ENCODE measurements around the gene ZNF385A.
"Not testable (repeated sequence)": the region's sequence is repeated elsewhere in the genome, so short reads cannot be mapped to it uniquely, and the experiment has no call there.

Gene ZNF385A

DNA sequence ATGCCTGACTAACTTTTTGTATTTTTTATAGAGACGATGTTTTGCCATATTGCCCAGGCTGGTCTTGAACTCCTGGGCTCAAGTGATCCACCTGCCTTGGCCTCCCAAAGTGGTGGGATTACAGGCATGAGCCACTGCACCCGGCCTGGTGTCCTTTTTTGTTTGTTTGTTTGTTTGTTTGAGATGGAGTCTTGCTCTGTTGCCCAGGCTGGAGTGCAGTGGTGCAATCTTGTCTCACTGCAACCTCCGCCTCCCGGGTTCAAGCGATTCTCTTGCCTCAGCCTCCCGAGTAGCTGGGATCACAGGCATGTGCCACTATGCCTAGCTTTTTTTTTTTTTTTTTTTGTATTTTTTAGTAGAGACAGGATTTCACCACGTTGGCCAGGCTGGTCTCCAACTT, 30.3 kb downstream of the ZNF385A start:
- H3K36me3 Mint-ChIP-seq = peaks cover 22 to 41% of the 10 kb centered on the region in 2 donors
- not testable (repeated sequence) for ATAC-seq (replicated peaks); H3K9me3 Mint-ChIP-seq; H3K4me3 Mint-ChIP-seq; DNase-seq; H3K27ac Mint-ChIP-seq; H3K27me3 Mint-ChIP-seq
- peaks cover 13 to 21% of the 10 kb centered on the region in 2 donors for H3K4me1 Mint-ChIP-seq

DNA sequence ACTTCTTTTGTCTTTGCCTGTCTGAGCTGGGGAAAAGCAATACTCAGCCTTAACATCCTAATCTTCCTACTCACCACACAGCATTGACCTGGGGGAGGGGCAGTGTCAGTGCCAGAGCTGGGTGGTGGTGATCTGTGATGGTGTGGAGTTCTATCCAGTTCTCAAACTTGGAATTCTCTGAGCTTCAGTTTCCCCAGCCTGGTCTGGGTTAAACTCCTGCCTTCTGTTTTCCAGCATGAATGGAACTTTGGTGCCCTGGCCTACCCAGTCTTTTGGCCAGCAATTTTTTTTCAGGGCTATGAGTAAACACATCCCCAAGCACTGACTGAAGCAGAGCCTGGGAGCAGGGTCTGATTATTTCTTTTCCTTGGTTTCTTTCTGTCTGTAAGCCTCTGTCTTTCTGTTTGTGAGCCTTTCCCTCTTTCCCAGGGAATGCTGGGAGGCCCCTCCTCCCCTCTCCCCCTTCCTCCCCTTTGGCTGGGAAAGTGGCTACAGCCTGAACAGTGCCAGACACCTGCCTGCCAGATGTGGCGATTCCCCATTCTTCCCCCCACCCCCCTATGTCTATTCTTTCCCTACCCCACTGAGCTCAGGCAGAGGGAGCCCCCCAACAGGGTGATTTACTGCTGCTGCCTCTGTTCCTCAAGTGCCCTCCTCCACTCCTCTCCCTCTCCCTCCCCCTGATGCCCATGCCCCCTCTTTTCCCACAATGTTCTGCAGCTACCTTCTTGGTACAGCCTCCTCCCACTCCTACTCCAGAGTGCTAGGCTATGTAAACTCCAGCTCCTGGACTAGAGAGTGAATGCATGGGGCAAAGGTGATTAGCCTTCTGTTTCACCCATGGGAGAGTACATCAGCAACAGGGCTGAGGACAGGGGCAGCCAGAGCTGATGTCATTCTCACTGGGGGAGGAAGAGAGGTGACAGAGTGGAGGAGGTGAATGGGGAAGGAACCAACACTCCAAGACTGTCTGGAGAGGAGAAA, 31.4 kb downstream of the ZNF385A start:
- Mint-ChIP-seq H3K36me3 (peaks cover 24 to 45% of the 10 kb centered on the region in 2 donors), H3K27me3 (no peaks in the 10 kb centered on the region), H3K9me3 (no peaks in the 10 kb centered on the region), H3K4me1 (peaks cover 13 to 21% of the 10 kb centered on the region in 2 donors), H3K27ac (no peak overlapping the region), H3K4me3 (no peak overlapping the region)
- DNase-seq = no peak
- no peak for ATAC-seq (replicated peaks)

DNA sequence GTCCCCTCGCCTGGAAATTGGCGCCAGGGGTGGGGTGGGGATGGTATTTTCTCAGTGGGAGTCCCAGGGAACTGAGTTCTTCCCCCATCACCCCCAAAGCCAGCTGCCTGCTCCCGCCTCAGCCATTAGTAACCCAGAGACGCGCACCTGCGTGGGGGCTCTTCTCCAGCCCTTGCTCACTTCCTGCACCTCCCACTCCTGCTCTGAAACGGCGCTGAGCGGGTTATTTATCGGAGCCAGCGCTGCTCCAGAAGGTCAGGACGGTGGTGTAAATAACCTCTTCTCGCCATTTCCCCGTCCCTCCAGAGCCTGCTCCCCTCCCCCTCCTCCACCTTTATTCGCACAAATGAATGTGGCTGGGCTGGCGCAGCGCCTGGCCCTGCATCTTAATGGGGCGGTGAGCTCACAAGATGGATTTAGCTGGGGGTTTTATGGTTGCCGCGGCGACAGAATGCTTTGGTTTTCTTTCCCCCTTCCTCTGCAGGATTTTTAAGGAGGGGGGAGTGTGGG, 32.5 kb downstream of the ZNF385A start:
- ATAC-seq (replicated peaks) = peak; percentile 45 to 67
- peaks cover 34 to 56% of the 10 kb centered on the region in 2 donors for H3K36me3 Mint-ChIP-seq
- no peaks in the 10 kb centered on the region for H3K27me3 Mint-ChIP-seq
- DNase-seq = no peak
- peaks cover 13 to 19% of the 10 kb centered on the region in 2 donors for H3K4me1 Mint-ChIP-seq
- peak overlapping the region; percentile 26 for H3K27ac Mint-ChIP-seq
- H3K4me3 Mint-ChIP-seq = peak overlapping the region; percentile 40 to 56
- H3K9me3 Mint-ChIP-seq = no peaks in the 10 kb centered on the region

DNA sequence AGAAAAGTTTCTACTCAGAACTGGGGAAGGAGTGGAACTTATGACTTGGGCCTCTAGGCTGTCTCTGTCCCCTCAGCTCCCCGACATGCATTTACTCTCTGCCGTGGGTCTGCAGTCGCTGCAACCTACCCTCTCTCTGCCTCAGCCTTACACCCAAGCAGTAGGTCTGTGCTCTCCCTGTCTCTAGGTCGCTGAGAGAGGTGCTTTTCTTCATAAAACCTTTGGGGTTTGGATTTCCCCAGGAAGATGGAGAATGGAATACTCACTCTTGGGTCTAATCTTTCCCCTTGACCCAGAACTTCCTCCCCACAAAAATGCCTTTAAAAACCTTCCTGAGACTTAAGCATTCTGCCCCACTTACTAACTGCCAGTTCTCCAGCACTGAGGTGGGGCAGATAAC, 33.2 kb downstream of the ZNF385A start:
- ATAC-seq (replicated peaks) (no peak), DNase-seq (no peak)
- H3K36me3 Mint-ChIP-seq = peaks cover 39 to 61% of the 10 kb centered on the region in 2 donors
- H3K27me3 Mint-ChIP-seq = no peaks in the 10 kb centered on the region
- H3K9me3 Mint-ChIP-seq = no peaks in the 10 kb centered on the region
- peaks cover 9 to 14% of the 10 kb centered on the region in 2 donors for H3K4me1 Mint-ChIP-seq
- H3K27ac Mint-ChIP-seq = no peak overlapping the region
- no peak overlapping the region for H3K4me3 Mint-ChIP-seq

DNA sequence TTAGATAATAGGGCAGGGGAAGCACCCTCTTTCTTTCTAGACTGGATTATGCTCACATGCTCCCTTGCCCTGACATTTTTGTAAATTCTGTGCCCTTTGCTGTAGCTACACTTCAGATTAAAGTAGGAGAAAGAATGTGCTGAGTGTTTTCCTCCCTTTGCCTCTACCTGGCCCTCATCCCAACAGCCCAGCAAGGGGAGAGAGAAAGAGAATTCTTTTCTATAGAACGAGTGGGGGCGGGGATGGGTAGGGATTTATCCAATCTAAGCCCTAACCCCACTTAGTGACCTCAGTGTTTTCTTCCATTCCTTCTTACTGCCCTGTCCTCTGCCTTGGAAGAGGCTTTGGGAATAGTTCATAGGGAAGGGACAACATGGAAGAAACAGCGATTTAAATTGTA, 33.8 kb downstream of the ZNF385A start:
- Mint-ChIP-seq H3K27ac (no peak overlapping the region), H3K27me3 (no peaks in the 10 kb centered on the region), H3K4me3 (no peak overlapping the region), H3K9me3 (no peaks in the 10 kb centered on the region), H3K4me1 (peaks cover 9 to 14% of the 10 kb centered on the region in 2 donors), H3K36me3 (peaks cover 39 to 61% of the 10 kb centered on the region in 2 donors)
- DNase-seq (no peak), ATAC-seq (replicated peaks) (no peak)

DNA sequence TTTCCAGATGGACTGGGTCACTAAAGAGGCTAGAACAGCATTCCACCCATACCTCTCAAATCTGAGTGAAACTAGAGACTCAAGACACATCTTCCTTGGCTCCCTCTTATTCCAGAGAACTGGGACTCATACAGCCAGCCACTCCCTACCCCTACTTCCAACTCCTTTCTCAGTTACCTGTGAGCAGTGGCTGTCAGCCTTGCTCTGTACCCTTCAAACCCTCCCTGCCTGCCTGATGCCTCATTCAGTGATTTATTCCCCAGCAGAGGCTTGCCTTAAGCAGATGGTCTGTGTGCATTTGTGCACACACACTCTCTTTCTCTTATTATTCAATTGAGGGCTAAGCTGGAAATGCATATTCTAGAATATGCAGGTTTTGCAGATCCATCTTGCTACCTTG, 34.9 kb downstream of the ZNF385A start:
- Mint-ChIP-seq H3K27me3 (no peaks in the 10 kb centered on the region), H3K27ac (no peak overlapping the region), H3K4me3 (no peak overlapping the region), H3K4me1 (peaks cover 13 to 23% of the 10 kb centered on the region in 2 donors), H3K36me3 (peaks cover 50 to 65% of the 10 kb centered on the region in 2 donors), H3K9me3 (no peaks in the 10 kb centered on the region)
- DNase-seq = no peak
- ATAC-seq (replicated peaks) = no peak

DNA sequence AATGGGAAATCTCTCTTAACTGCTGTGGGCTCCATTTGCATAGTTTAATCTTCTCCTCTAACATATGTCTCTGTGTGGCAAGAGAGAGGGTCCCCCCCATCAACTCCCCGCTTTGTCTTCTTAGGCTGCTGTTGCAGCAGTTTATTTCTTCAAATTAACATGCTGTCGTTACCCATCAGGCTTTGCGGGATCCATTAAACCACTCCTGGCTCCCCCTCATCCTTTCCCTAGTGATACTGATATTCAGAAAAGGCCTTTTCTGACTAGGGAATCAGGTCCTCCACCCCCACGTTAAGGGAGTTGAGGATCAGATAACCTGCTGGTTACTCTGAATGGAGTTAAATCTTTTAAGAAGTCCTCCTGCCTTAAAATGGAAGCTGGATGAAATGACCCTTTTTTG, 35.5 kb downstream of the ZNF385A start:
- Mint-ChIP-seq H3K4me3 (no peak overlapping the region), H3K27ac (no peak overlapping the region), H3K9me3 (no peaks in the 10 kb centered on the region), H3K27me3 (no peaks in the 10 kb centered on the region), H3K4me1 (peaks cover 13 to 23% of the 10 kb centered on the region in 2 donors), H3K36me3 (peaks cover 52 to 64% of the 10 kb centered on the region in 2 donors)
- DNase-seq (no peak), ATAC-seq (replicated peaks) (no peak)

DNA sequence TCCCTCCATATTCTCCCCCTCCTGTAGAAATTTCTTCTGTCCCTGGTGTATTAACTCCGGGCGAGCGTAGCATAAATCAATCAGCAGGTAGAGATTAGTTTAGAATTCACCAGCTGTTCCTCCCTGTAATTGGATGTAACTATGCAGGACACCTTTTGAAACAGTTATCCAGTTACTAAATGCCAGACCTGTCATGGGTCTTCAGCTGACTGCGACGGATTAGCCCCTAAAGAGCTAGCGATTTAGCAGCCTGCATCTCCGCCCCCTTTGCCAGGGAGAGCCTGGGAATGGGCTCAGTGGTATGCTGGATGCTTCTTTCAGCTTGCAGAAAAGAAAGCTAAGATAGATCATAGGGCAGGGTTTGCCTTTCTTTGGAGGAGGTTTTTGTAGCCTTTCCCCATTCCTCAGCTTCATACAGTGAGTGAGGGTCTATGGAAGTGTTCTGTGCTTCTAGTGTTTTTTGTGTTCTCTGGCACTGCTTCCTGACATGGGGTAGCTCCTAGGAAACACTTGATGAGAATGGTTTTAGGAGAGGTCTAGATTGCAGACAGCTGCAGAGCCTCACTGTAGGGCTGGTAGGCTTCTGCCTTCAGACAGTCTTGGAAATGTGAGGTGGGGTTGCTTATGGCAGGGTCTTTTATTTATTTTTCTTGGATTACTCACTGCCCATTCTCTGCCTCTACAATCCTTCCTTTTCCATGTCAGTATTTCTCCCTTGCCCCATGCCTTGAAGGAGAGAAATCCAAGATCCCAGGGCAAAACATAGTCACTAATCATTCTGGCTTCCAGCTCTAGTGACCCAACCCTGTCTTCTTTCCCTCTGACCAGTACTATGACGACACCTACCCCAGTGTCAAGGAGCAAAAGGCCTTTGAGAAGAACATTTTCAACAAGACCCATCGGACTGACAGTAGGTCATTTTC, 42.9 kb downstream of the ZNF385A start:
- Mint-ChIP-seq H3K4me1 (peaks cover 8 to 24% of the 10 kb centered on the region in 2 donors), H3K36me3 (peaks cover 39 to 46% of the 10 kb centered on the region in 2 donors), H3K27ac (no peak overlapping the region), H3K9me3 (no peaks in the 10 kb centered on the region), H3K4me3 (no peak overlapping the region), H3K27me3 (no peaks in the 10 kb centered on the region)
- no peak for DNase-seq
- no peak for ATAC-seq (replicated peaks)

DNA sequence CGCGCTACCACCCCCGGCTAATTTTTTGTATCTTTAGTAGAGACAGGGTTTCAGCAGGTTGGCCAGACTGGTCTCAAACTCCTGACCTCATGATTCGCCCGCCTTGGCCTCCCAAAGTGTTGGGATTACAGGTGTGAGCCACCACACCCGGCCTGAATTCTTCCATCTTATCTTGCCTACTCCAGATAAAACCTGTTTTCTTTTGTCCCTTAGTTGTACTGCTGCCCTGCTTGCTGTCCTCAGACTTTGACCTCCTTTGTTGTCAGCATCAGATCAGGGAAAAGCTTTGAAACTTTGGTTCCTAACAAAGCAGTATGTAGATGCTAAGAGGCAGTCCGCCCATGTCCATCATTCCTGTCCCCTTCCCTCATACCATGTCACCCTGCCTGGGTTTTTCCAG, 43.7 kb downstream of the ZNF385A start:
- Mint-ChIP-seq H3K27me3 (no peaks in the 10 kb centered on the region), H3K36me3 (peaks cover 39 to 46% of the 10 kb centered on the region in 2 donors), H3K4me1 (peaks cover 10 to 32% of the 10 kb centered on the region in 2 donors), H3K4me3 (no peak overlapping the region), H3K27ac (no peak overlapping the region), H3K9me3 (no peaks in the 10 kb centered on the region)
- ATAC-seq (replicated peaks) = no peak
- no peak for DNase-seq

DNA sequence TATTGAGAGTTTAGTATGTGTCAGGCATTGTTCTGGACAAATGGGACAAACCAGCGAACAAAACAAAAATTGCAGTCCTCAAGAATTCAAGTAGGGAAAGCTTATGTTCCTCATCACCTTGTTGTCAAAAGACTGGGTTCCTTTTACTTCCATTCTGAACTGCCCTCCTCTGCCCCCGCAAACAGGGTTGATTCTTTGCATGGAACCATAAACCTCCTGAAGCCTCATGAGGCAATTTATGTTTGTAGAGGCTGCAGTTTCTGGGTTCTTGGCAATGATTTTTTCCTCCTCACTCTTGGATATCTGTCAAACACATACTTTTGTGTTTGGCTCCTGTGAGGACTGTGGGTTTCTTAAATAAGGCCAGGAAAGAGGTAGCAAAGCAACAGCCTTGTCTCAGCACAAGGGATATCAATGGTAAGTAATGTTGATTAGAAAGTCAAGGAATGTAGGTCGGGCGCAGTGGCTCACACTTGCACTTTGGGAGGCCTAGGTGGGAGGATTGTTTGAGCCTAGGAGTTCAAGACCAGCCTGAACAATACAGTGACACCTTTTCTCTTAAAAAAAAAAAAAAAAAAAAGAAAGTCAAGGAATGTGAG, 45.7 kb downstream of the ZNF385A start:
- DNase-seq = no peak
- Mint-ChIP-seq H3K27ac (no peak overlapping the region), H3K9me3 (no peaks in the 10 kb centered on the region)

DNA sequence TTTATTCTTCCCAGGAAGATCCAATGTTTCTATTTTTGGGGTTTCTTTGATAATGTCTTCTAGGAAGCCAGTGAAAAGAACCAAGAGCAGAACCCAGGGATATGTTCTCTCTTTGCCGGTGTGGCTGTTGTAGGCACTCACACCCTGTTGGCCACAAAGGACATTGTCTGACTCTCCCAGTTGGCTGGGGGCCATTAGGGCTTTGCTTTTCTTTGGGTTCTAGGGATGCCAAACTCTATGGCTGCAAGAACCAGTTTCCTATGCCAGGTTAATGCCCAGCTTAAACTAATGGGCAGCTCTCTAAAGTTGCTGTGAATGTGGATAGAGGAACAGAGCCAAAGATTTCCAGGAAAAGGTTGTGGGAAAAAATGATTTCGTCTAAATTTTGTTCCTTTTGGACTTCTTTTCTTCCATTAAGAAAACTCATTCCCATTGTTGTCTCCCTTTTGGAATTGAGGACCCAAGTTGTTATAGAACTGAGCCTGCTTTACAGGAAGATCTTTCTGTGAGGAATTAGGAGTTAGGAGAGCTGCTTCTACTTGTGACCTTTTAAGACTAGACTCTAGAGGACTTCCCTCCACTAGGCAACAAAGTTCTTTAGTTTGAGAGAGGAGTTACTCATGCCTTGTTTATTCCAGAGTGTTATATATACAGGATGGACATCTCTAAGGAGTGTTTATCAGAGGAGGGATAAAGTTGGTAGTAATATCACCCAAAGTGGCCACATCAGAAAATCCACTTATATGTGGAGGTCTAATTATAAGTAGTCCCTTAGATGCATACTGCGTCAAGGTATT, 46.5 kb downstream of the ZNF385A start:
- H3K4me1 Mint-ChIP-seq = peaks cover 6 to 30% of the 10 kb centered on the region in 2 donors

More for the DNA sequence above, 45.7 kb downstream of the ZNF385A start:
- H3K27me3 Mint-ChIP-seq = no peaks in the 10 kb centered on the region
- H3K36me3 Mint-ChIP-seq = peaks cover 26 to 37% of the 10 kb centered on the region in 2 donors
- ATAC-seq (replicated peaks) = no peak
- no peak overlapping the region for H3K4me3 Mint-ChIP-seq
- peaks cover 6 to 30% of the 10 kb centered on the region in 2 donors for H3K4me1 Mint-ChIP-seq

DNA sequence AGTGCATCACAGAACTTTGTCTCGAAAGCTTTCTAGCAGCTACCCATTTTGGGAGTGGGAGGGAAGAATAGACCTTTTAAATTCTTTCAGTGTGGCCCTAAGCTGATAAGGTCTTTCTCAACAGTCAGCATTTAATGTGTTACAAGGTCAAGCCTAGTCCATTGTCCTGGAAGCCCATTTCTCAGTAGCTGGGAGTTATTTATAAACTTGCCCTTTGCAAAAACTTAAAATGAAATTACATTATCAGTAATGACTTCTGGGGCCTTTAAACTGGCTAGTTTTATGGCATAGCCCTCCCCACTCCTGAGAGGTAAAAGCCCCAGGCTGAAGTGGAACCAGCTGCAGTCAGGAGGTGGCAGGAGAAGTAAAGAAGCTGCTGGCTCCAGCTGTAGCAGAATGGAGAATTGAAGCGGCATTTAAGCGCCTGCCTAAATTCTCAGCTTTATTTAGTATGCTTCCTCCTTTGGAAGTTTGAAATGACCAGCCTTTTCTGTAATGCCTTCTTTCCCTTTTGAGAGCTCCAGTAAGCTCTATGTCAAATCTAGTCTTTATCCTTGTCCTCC, 47.2 kb downstream of the ZNF385A start:
- H3K27me3 Mint-ChIP-seq = no peaks in the 10 kb centered on the region
- H3K4me3 Mint-ChIP-seq = no peak overlapping the region
- no peaks in the 10 kb centered on the region for H3K9me3 Mint-ChIP-seq
- peaks cover 19 to 31% of the 10 kb centered on the region in 2 donors for H3K36me3 Mint-ChIP-seq
- peak overlapping the region; percentile 25 for H3K27ac Mint-ChIP-seq
- peaks cover 6 to 30% of the 10 kb centered on the region in 2 donors for H3K4me1 Mint-ChIP-seq
- no peak for DNase-seq
- peak; percentile 33 to 48 for ATAC-seq (replicated peaks)

More for the DNA sequence above, 46.5 kb downstream of the ZNF385A start:
- peaks cover 24 to 37% of the 10 kb centered on the region in 2 donors for H3K36me3 Mint-ChIP-seq
- no peaks in the 10 kb centered on the region for H3K27me3 Mint-ChIP-seq
- DNase-seq (no peak), ATAC-seq (replicated peaks) (no peak)
- H3K27ac Mint-ChIP-seq = peak overlapping the region; percentile 14
- no peak overlapping the region for H3K4me3 Mint-ChIP-seq
- H3K9me3 Mint-ChIP-seq = no peaks in the 10 kb centered on the region

Measured in stimulated activated naive B cell treated with anti-CD40 and anti-IgM and Interleukin-4, amounts not matched to agents 10 μg/mL and 1 μg/mL and 100 μg/mL, for 72 hours (primary cell).